ENCODE data around the gene SP1.

Gene SP1

DNA sequence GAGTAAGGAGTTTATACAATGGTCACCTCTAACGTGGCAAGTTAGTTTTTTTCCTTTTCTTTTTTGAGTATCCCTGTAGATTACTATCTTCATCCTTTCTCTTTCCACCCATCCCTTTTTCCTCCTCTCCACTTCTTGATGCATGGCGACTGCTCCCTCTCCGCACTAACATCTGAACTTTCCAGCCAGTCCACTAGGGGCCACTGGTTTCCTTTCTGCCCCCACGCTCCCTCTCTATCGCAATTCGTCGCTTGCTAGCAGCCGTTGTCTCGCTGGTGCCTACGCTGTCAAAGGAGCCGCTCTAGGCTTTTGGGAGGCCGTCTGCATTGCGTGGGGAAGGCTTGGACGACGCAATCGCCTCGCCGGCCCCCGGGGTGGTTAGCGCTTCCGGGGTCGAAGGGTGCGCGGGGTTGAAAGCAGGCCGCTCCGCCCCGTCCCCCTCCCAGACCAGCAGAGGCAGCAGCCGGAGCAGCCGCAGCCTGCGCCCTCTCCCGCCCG lies 71.7 kb downstream of the SP1 start, which contains the start of gene PCBP2:
TSS of gene PCBP2 (plus strand) at position 442 of the 498 bp plus-strand sequence. CDS start 2,699 bp downstream, outside the sequence.
- DNase-seq (ENCODE audit: low spot score): peak; percentile 99

DNA sequence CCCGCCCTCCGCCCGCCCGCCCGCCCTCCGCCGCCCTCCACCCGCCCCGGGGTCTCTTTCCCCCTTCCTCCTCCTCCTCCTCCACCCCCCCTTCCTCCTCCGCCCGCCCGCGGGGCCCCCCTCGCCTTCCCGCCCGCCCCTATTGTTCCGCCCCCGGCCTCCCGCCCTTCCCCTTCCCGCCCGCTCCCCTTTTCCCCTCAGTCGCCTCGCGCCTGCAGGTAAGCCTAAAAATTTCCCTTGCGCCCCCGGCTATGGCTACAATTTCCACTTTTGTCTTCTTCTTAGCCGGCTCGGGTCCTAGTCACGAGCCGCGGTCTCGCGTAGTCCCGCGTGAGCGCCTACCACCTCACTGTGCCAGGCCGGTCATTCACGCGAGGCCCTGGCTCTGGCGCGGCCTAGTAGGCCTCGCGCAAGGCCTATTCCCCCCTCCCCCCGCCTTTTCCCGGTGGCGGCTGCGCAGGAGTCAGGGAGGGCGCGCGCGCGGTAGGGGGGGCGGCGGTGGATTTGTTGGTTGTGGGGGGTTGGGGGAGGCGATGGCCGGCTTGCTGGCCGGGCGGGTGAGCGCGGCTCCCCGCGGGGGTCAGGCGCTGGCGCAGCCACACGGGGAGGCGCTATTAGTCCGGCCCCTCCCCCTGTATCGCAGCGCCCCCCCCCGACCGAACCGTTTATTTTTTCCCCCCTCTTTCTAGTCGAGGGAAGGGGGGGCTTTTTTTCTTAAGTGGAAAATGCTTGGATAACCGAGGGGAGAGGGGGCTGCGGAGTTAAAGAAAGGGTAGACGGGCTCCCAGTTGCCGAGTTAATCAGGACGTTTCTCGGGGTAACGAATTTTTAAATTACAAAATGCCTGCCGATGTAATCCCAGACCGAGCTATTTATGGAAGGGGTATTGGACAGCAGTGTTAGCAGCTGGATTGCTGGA lies 72.4 kb downstream of the SP1 start:
- peak; percentile 81 for DNase-seq (ENCODE audit: low spot score)

DNA sequence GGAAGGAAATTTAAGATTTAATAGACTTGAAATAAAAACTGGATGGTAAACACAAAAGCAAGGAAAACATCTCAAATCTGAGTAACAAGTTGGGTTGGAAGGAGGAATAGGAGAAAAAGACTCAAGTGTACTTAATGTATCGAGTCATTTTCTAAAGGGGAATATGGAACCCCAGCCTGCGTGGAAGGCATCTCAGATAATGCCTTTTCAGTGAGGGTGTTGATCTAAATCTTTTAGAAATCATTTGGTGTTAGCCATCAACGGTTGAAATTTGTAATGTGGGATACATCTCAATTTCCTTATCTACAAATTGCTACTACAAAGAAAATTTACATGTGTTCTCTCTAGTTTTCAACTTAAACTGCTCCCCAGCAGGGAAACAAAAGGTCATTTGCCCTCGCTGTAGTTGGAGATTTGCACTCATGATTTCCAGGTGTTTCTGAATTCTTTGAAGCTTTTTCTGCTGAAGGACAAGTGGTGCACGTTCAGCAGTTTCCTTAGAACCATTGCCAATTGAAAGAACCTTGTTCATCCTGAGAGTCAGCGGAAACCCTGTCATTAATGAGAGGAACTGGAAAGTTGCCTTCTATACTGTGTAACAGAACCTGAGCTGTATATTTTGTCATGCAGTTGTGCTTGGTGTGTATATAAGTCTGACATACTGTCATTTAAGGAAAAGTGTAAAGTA lies 74.1 kb downstream of the SP1 start:
- no peak for DNase-seq (ENCODE audit: low spot score)

DNA sequence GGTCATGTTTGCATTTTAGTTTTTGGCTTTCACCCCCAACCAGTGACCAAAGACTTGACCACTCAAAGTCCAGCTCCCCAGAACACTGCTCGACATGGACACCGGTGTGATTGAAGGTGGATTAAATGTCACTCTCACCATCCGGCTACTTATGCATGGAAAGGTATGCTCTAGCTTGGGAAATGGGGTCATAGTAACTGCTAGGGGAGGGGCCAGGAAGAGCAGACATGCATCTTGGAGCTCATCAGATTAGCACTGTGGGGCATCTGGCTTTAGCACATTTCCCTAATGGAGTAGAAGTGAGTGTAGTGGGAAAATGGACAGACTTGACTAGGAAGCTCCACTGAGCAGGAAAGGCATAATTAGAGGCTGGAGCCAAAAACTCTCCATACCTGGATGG lies 74.7 kb downstream of the SP1 start:
- DNase-seq (ENCODE audit: low spot score): no peak

DNA sequence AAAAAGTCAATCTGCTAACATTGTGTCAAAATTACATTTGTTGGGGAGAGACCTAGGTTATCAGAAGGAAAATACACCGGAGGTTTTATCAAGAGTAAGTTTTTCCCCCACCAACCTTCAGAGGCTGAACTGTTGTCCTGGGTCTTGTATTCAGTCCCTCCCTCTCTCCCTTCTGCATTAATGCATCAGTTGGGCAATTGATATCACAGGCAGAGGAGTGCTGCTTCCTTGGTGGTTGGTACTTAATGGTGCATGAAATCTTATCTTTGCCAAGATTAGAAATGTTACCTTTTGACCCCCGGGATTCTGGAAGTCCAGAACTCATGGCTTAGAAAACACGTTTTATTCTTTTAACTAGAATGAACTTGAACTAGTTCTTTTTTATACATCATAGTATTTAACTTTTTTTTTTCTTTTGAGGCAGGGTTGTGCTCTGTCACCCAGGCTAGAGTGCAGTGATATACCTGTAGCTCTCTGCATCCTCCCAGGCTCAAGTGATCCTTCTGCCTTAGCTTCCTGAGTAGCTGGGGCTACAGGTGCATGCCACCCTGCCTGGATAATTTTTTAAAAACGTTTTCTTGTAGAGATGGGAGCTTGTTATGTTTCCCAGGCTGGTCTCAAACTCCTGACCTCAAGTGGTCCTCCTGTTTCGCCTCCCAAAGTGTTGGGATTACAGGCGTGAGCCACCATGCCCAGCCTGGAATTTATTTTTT lies 76.8 kb downstream of the SP1 start:
- no peak for DNase-seq (ENCODE audit: low spot score)

DNA sequence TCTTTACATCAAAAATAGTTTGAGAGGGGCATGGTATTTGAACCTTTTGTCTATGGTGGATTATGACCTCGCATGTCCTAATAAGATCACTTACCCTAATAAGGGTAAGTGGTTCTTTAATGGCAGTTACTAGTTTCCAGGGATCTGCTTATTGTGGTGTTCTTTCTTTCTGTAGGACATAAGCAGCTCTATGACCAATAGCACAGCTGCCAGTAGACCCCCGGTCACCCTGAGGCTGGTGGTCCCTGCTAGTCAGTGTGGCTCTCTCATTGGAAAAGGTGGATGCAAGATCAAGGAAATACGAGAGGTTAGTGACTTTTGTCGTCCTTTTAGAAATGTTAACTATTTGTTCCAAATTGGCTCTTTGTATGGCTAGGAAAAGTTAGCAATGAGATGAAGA lies 79.1 kb downstream of the SP1 start:
- DNase-seq (ENCODE audit: low spot score): no peak

DNA sequence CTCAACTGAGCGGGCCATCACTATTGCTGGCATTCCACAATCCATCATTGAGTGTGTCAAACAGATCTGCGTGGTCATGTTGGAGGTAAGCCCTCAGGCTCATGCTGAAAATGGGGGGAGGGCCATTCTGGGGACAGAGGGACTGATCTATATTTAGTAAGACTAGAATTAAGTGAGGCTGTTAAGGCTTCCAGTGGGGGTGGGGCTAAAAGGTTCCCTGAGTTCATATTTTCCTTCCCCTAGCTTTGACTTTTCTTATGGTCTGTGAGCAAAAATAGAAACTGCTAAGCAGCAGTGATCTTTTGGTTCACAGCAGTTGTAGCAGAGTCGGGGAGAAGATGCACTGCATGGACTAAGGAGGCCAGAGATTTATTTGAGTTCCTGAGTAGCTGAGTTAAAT lies 81.1 kb downstream of the SP1 start:
- no peak for DNase-seq (ENCODE audit: low spot score)

DNA sequence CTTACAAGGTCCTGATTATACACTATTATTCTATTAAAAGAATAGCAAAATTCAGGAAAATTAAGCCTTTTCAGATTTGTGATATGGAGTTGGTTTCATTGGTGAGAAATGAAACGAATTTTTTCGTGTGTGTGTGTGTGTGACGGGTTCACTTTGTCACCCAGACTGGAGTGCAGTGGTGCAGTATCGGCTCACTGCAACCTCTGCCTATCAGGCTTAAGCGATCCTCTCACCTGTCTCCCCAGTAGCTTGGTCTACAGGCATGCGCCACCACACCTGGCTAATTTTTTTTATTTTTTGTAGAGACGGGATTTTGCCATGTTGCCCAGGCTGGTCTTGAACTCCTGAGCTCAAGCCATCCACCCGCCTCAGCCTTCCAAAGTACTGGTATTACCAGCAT lies 81.6 kb downstream of the SP1 start:
- no peak for DNase-seq (ENCODE audit: low spot score)

DNA sequence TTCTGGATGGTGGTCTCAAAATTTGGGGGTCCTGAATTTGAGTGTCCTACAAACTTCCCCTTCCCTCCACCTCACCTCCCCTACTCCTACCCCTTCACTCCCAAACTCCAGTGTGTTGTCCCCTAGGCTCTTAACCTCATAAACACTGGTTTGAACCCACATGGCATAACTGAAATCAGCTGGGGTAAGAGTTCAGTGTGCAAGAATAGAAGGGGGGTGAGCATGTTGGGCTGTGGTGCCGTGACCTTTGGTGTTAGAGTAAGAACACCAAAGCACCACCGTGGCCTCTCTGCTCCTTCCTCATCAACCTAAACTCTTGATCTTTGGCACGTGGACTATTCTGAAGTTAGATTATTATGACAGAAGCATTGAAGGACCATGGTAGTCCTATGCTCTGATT lies 83.0 kb downstream of the SP1 start:
- no peak for DNase-seq (ENCODE audit: low spot score)

DNA sequence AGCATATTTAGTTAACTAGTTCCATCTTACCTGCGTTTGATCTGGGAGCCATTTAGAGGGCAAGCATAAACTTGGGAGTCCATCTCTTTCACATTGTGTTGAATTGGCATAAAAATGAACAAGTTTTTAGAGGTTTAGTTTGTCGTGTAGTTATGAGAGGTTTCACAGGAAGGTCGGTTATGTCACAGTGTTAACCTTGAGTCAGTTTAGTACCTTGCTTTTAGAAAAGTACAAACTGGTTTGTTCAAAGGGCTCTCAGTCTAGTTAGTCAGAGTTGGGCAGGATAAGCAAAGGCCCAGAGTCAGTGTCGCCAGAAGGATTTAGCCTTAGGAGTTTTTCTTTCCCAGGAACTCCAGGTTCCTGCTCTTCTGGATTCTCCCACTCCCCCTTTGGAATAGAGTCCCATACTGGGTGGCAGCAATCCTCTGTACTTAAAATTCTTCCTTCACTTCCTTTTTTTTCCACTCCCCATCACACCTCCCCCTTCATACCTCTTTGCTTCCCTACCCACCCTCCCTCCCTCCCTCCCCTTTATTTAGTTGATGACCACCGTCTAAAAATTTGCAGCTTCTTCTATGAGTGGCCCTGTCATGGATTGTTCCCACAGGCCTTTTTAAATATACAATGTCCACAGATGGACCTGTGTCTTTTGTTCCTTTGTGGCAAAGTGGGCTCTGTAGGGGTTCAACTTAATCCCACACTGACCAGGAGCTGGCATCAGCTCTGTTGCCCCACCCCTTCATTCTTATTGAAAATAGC lies 84.0 kb downstream of the SP1 start:
- DNase-seq (ENCODE audit: low spot score): no peak

DNA sequence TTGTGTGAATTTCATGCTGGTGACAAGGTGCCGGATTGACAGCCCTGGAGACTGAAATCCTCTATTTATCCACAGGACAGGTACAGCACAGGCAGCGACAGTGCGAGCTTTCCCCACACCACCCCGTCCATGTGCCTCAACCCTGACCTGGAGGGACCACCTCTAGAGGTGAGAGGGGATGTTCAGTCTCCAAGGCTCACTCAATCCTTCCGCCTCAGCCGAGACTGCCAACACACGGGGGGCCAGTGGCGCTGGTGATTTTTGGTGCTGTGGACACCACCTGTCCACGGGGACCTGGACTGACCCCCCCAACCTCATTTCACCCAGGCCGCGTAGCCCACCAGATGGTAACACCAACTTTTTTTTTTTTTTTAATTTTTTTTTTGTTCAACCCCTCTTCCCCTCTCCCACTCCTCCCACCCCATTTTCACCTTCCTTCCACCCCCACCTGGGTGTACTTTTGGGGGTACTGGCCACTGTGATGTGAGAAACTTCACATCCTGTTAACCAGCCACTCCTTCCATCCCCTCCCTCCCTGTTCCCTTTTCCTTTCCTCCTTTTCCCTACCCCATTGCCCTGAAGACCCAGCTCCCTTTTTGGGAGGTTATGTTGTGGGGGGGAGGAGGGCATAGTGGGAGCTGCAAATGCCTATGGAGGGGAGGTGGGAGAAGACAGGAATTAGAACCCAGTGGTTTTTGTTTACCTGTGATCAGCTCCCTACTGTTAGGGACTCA lies 84.9 kb downstream of the SP1 start:
- DNase-seq (ENCODE audit: low spot score): no peak

DNA sequence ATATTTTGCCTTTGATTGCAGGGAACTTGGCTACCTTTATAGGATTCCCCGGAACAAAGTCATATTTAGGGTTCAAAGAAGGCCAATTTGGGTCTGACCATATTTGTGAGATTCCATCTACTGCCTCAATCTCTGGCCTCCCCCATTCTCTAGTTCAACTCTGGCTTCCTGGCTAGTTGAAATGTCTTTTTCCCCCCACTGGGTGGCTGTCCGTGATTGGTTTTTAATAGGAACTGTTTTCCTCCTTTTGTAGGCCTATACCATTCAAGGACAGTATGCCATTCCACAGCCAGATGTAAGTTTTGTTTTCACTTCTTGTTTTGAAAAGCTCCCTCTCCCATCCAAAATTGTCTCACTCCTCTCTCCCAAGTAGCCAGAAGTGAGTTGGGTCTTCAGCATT lies 85.7 kb downstream of the SP1 start:
- DNase-seq (ENCODE audit: low spot score): no peak

Data from hematopoietic multipotent progenitor cell treated with erythropoietin and hydrocortisone succinate and interleukin-3 and kit ligand, for 15 days (in vitro differentiated cells).